IPS-20b (cell line): ENCODE data around the gene CBX7.

Experiments used
- H3K27ac ChIP-seq: one replicate; pipeline ENCODE4 v1.5.1; 2013; ENCODE audit warnings: low read length
- H3K27me3 ChIP-seq: 2 replicates; pipeline ENCODE4 v1.6.1; 2013; ENCODE audit warnings: mild to moderate bottlenecking, low read length, inconsistent platforms; ENCODE audit not compliant: insufficient read depth
- H3K36me3 ChIP-seq: 2 replicates; pipeline ENCODE4 v1.6.1; 2013; ENCODE audit warnings: low read depth, mild to moderate bottlenecking, inconsistent platforms, low read length, moderate library complexity; ENCODE audit not compliant: insufficient read depth
- H3K4me1 ChIP-seq: 2 replicates; pipeline ENCODE4 v1.6.1; 2013; ENCODE audit warnings: mild to moderate bottlenecking, control low read depth, inconsistent platforms, low read length, moderate library complexity; ENCODE audit not compliant: insufficient read depth
- H3K4me3 ChIP-seq: 2 replicates; pipeline ENCODE4 v1.5.1; 2013; ENCODE audit warnings: mild to moderate bottlenecking, low read length, inconsistent platforms
- H3K9ac ChIP-seq: 2 replicates; pipeline ENCODE4 v1.6.1; 2013; ENCODE audit warnings: low read depth, mild to moderate bottlenecking, inconsistent platforms, low read length, moderate library complexity
- H3K9me3 ChIP-seq: 2 replicates; pipeline ENCODE4 v1.6.1; 2013; ENCODE audit warnings: mild to moderate bottlenecking, low read depth, low read length, inconsistent platforms; ENCODE audit not compliant: insufficient read depth

The CBX7 gene

GRCh38 chr22:39110631-39111561, 41.6 kb downstream of the CBX7 start:
- Histone ChIP-seq H3K4me1 (peaks cover 22% of the 10 kb centered on the region; the same call in 1 of the 2 replicates), H3K27ac (no peak overlapping the region), H3K27me3 (peaks cover 14% of the 10 kb centered on the region; the same call in 1 of the 2 replicates), H3K36me3 (no peaks in the 10 kb centered on the region), H3K9ac (peak overlapping the region; percentile 56; the same call in 1 of the 2 replicates), H3K9me3 (no peaks in the 10 kb centered on the region), H3K4me3 (no peak overlapping the region; the same call in 1 of the 2 replicates)

GRCh38 chr22:39109361-39109760, 43.1 kb downstream of the CBX7 start:
- no peak overlapping the region for H3K4me3 ChIP-seq
- H3K27me3 ChIP-seq, result no peaks in the 10 kb centered on the region; the same call in 1 of the 2 replicates
- no peak overlapping the region for H3K9ac ChIP-seq
- no peak overlapping the region for H3K27ac ChIP-seq
- H3K9me3 ChIP-seq, result no peaks in the 10 kb centered on the region
- peaks cover 9% of the 10 kb centered on the region; the same call in 1 of the 2 replicates for H3K4me1 ChIP-seq
- H3K36me3 ChIP-seq, result no peaks in the 10 kb centered on the region

- H3K27me3 ChIP-seq, result no peaks in the 10 kb centered on the region
- peaks cover 7% of the 10 kb centered on the region; the same call in 1 of the 2 replicates for H3K4me1 ChIP-seq
- H3K9ac ChIP-seq, result no peak overlapping the region
- H3K9me3 ChIP-seq, result no peaks in the 10 kb centered on the region
- no peak overlapping the region for H3K27ac ChIP-seq
- no peaks in the 10 kb centered on the region for H3K36me3 ChIP-seq
- H3K4me3 ChIP-seq, result no peak overlapping the region
Measured at GRCh38 chr22:39108487-39108886, 44.0 kb downstream of the CBX7 start.

GRCh38 chr22:39106326-39106725, 46.2 kb downstream of the CBX7 start:
- peaks cover 7% of the 10 kb centered on the region; the same call in 1 of the 2 replicates for H3K4me1 ChIP-seq
- no peaks in the 10 kb centered on the region for H3K36me3 ChIP-seq
- H3K9me3 ChIP-seq, result no peaks in the 10 kb centered on the region
- no peaks in the 10 kb centered on the region for H3K27me3 ChIP-seq
- no peak overlapping the region for H3K9ac ChIP-seq
- no peak overlapping the region for H3K4me3 ChIP-seq
- H3K27ac ChIP-seq, result no peak overlapping the region

DNA sequence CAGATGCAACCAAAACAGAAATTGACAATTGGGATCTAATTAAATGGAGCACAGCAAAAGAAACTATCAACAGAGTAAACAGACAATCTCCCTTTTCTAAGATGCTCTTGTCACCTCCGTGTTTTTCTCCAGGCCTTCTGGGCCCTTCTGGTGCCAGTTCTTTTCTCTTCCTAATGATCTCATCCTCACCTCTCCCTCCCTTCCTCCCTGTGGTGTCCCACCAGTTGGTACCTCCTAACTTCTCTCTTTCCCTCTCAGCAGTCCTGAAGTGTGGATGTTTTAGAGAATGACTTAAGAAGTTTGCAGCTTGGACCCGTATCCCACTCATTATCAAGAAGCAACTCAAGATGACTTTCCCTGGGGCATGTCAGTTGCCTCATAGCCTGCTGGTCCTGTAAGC, 49.0 kb downstream of the CBX7 start:
- Histone ChIP-seq H3K4me3 (no peak overlapping the region), H3K9ac (no peak overlapping the region), H3K4me1 (no peaks in the 10 kb centered on the region), H3K36me3 (no peaks in the 10 kb centered on the region), H3K9me3 (no peaks in the 10 kb centered on the region), H3K27me3 (no peaks in the 10 kb centered on the region), H3K27ac (no peak overlapping the region)

DNA sequence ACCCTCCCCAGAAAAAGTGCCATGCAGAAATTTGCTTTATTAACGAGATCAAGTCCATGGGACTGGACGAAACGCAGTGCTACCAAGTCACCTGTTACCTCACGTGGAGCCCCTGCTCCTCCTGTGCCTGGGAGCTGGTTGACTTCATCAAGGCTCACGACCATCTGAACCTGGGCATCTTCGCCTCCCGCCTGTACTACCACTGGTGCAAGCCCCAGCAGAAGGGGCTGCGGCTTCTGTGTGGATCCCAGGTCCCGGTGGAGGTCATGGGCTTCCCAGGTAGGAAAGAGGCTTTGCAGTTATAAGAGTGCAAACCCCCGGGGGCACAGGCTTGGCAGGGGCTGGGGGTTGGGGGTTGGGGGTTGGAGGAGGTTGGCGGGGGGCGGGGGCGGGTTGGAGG, 51.3 kb downstream of the CBX7 start:
- Histone ChIP-seq H3K27me3 (no peaks in the 10 kb centered on the region), H3K9ac (no peak overlapping the region), H3K27ac (no peak overlapping the region), H3K4me1 (peaks cover 7% of the 10 kb centered on the region; the same call in 1 of the 2 replicates), H3K36me3 (no peaks in the 10 kb centered on the region), H3K9me3 (no peaks in the 10 kb centered on the region), H3K4me3 (no peak overlapping the region)

DNA sequence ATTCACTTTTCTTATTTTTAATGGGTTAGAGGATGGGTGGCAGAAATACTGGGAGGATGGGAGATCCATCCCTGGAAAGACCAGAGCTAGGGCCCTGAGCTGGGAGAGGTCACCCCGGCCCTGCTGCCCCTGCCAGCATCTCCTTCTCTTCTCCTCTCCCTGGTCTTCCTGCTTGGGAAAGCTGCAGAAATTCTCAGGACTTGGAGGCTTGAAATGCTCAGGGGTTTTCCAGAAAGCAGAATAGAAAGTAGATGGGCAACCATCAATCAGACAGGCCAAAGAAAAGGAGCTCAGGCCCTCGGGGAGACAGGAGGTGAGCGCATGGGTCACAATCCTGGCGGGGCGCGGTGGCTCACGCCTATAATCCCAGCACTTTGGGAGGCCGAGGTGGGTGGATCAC, 53.9 kb downstream of the CBX7 start:
- Histone ChIP-seq H3K27me3 (no peaks in the 10 kb centered on the region), H3K36me3 (no peaks in the 10 kb centered on the region), H3K4me3 (no peak overlapping the region), H3K9ac (0 out of 2 replicates have a peak overlapping the region, but pooled peaks have one; percentile 59), H3K9me3 (no peaks in the 10 kb centered on the region), H3K27ac (no peak overlapping the region), H3K4me1 (peaks cover 7% of the 10 kb centered on the region; the same call in 1 of the 2 replicates)

DNA sequence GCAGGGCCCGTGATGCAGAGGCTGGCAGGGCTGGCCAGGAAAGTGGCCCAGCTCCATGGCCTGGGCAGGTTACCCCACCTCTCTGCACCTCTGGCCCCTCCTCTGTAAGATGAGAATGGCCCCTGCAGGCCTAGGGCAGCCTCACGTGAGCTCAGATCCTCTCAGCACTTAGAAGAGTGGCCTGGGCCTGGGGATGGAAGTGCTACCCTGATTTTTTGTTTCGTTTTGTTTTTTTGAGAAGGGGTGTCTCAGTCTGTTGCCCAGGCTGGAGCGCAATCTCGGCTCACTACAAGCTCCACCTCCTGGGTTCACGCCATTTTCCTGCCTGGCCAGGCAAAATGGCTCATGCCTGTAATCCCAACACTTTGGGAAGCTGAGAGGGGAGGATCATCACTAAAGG, 54.5 kb downstream of the CBX7 start:
- Histone ChIP-seq H3K9me3 (no peaks in the 10 kb centered on the region), H3K9ac (peak overlapping the region; percentile 59; the same call in 1 of the 2 replicates), H3K4me1 (peaks cover 7% of the 10 kb centered on the region; the same call in 1 of the 2 replicates), H3K27me3 (no peaks in the 10 kb centered on the region), H3K27ac (no peak overlapping the region), H3K36me3 (no peaks in the 10 kb centered on the region), H3K4me3 (no peak overlapping the region)

DNA sequence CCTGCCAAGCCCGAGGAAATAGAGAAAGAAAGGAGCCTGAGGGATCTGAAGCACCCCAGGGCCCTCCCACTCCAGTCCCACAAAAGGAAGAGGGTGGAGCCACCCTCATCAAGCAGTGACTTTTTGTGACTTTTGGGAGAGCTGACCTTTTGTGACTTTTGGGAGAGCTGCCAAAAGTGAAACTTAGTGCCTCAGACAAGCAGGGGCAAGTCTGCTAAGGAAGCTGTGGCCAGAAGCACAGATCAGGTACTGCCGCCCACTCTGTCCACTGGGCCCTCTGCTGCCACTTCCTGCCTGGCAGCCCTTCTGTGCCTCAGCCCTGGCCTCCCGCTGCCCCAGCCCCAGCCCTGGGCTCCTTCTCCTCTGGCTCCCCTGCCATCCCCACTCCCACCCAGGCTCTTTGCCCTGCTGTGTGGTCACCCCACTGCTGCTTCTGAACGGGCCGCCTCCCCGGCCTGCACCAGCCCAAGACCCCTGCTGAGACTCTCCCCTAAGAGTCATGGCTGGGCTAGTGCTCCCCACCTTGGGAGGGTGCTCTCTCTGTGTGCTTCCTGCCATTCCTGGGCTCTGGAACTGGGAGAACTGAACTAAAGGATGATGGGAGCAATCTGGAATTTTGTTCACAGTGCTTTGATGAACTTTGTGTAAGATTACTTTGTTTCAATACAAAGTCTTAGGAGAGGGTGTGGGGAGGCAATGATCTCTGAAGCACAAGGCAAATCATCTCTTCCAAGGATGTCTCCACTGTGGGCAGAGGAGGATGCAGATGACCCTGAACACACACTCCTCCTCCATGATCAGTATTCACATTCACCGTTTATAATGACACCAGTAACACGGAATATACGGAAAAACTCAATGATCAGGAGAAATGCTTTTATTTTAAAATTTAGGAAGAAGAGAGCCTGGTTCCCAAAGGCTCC, 55.1 kb downstream of the CBX7 start, which contains the start of gene APOBEC3H:
APOBEC3H (plus strand) TSS at position 147 of the 923 bp plus-strand sequence. CDS start 3,035 bp downstream, outside the sequence.
- Histone ChIP-seq H3K4me1 (peaks cover 7% of the 10 kb centered on the region; the same call in 1 of the 2 replicates), H3K27ac (peak within 1 kb of the TSS; percentile 14), H3K36me3 (no peaks in the 10 kb centered on the region), H3K9ac (peak within 1 kb of the TSS; percentile 59; the same call in 1 of the 2 replicates), H3K9me3 (no peaks in the 10 kb centered on the region), H3K27me3 (no peaks in the 10 kb centered on the region), H3K4me3 (no peak within 1 kb of the TSS)

DNA sequence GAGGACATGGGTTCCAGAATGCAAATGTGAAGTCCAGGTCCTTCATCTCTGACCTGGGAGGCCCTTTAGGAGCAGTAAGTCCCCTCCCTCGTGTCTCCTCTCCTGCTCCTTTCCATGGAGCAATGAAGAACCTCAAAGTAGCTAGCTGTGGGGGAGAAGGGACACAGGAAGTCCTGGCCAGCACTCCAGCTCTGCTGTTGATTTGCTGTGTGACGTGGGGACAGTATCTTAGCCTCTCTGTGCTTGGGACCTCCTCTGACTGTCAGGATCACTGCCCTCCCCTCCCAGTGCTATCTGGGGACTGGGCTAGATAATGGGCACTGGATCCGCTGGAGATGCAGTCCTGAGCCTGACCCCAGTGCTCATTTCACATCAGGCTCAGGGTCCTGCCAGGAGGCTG, 56.5 kb downstream of the CBX7 start:
- H3K9ac ChIP-seq, result no peak overlapping the region
- H3K4me1 ChIP-seq, result peaks cover 7% of the 10 kb centered on the region; the same call in 1 of the 2 replicates
- H3K27me3 ChIP-seq, result no peaks in the 10 kb centered on the region
- no peaks in the 10 kb centered on the region for H3K9me3 ChIP-seq
- H3K27ac ChIP-seq, result no peak overlapping the region
- no peak overlapping the region for H3K4me3 ChIP-seq
- H3K36me3 ChIP-seq, result no peaks in the 10 kb centered on the region

DNA sequence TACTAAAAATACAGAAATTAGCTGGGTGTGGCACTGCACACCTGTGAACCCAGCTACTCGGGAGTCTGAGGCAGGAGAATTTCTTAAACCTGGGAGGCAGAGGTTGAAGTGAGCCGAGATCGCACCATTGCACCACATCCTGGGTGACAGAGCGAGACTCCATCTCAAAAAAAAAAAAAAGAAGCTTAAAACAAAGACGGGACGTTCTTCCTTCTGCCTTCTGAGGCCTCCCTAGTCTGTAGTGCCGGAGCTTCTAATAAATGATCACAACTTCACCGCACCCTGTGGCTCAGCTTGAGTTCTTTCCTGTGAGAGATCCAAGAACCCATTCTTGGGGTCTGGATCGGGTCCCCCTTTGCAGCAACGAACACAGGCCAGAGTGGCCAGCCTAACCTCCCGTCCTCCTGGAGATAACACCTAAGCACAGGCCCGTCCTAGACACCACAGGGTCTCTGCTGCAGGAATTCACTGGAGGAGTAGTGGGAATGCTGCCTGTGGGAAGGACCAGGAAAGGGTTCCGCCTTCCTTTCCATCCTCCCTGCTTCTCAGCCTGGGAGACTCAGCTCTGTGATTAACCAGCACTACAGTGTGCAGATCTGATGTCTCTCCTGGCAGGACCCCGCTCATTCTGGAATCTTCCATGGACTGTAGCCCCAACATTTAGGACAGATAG, 57.6 kb downstream of the CBX7 start:
- Histone ChIP-seq H3K4me3 (no peak overlapping the region), H3K9me3 (no peaks in the 10 kb centered on the region), H3K36me3 (no peaks in the 10 kb centered on the region), H3K9ac (no peak overlapping the region), H3K27ac (no peak overlapping the region), H3K27me3 (no peaks in the 10 kb centered on the region), H3K4me1 (peaks cover 7% of the 10 kb centered on the region; the same call in 1 of the 2 replicates)
